Neural cell (in vitro differentiated cells): ENCODE measurements around the gene TCTA. TPM values are rescaled to one million over a fixed set of nuclear protein-coding genes. Genes with fewer than 3 reads are reported as not detected.
A peak's percentile ranks its signal among the peaks of the same experiment; 100 is the strongest.

Source experiments
- H2AFZ ChIP-seq: fragments of 200-600, 300-800 bp; sonication (generic), shearing (Covaris generic); 2 replicates; pipeline ENCODE4 v1.6.0; 2014; ENCODE audit warnings: low read depth, mild to moderate bottlenecking, antibody characterized with exemption, low read length, moderate library complexity
- H3F3A ChIP-seq: fragments of 200-600 bp; shearing (Covaris generic); 2 replicates; pipeline ENCODE4 v1.6.1; 2016; ENCODE audit warnings: mild to moderate bottlenecking, moderate library complexity, mixed read lengths, antibody characterized with exemption, low read length; ENCODE audit not compliant: insufficient read depth, poor library complexity, severe bottlenecking
- H3K27ac ChIP-seq: fragments of 200-600, 300-800 bp; sonication (generic), shearing (Covaris generic); 2 replicates; pipeline ENCODE4 v1.5.1; 2014; ENCODE audit warnings: mild to moderate bottlenecking, low read length, moderate library complexity
- H3K27me3 ChIP-seq: fragments of 300-800, 200-600 bp; sonication (generic), shearing (Covaris generic); 2 replicates; pipeline ENCODE4 v1.6.0; 2014; ENCODE audit warnings: mild to moderate bottlenecking, low read depth, low read length, moderate library complexity; ENCODE audit not compliant: insufficient read depth
- H3K36me3 ChIP-seq: fragments of 300-800, 200-600 bp; sonication (generic), shearing (Covaris generic); 2 replicates; pipeline ENCODE4 v1.5.1; 2014; ENCODE audit warnings: mild to moderate bottlenecking, antibody characterized with exemption, low read length, moderate library complexity; ENCODE audit not compliant: insufficient read depth
- H3K4me2 ChIP-seq: fragments of 300-800, 200-600 bp; sonication (generic), shearing (Covaris generic); 2 replicates; pipeline ENCODE4 v1.6.0; 2014; ENCODE audit warnings: mild to moderate bottlenecking, low read length
- H3K4me3 ChIP-seq: fragments of 300-800, 200-600 bp; sonication (generic), shearing (Covaris generic); 2 replicates; pipeline ENCODE4 v1.5.1; 2014; ENCODE audit warnings: mild to moderate bottlenecking, low read length, moderate library complexity
- H3K79me2 ChIP-seq: fragments of 200-600 bp; shearing (Covaris generic); replicated peaks from 2 replicates; pipeline ENCODE4 v1.6.0; 2014; ENCODE audit warnings: mild to moderate bottlenecking, low read length, moderate library complexity; ENCODE audit not compliant: insufficient read depth
- H3K9ac ChIP-seq: fragments of 300-800, 200-600 bp; sonication (generic), shearing (Covaris generic); 2 replicates; pipeline ENCODE4 v1.6.1; 2016; ENCODE audit warnings: mild to moderate bottlenecking, low read length, mixed read lengths
- H3K9me2 ChIP-seq: fragments of 200-600 bp; shearing (Covaris generic); 2 replicates; pipeline ENCODE4 v1.6.1; 2016; ENCODE audit warnings: mild to moderate bottlenecking, low read length, mixed read lengths; ENCODE audit not compliant: insufficient read depth
- H3K9me3 ChIP-seq: fragments of 200-600, 300-800 bp; sonication (generic), shearing (Covaris generic); 2 replicates; pipeline ENCODE4 v1.6.1; 2016; ENCODE audit warnings: mild to moderate bottlenecking, mixed run types, low read length, moderate library complexity, mixed read lengths
- H4K20me1 ChIP-seq: fragments of 200-600 bp; shearing (Covaris generic); 2 replicates; pipeline ENCODE4 v1.6.1; 2016; ENCODE audit warnings: mild to moderate bottlenecking, mixed run types; ENCODE audit not compliant: insufficient read depth
- EP300 ChIP-seq: fragments of 450-650 bp; conservative IDR thresholded peaks from 2 replicates; pipeline ENCODE4 v1.6.1; 2014; ENCODE audit warnings: antibody characterized with exemption, mild to moderate bottlenecking, moderate library complexity; ENCODE audit not compliant: poor library complexity, severe bottlenecking
- EZH2 ChIP-seq: fragments of 200-600, 300-800 bp; shearing (Covaris generic), sonication (generic); IDR thresholded peaks from 2 replicates; pipeline ENCODE4 v1.6.1; 2014; ENCODE audit warnings: antibody characterized with exemption, low read length, borderline replicate concordance, mild to moderate bottlenecking; ENCODE audit not compliant: insufficient read depth, poor library complexity, severe bottlenecking
- MXI1 ChIP-seq: fragments of 450-650 bp; conservative IDR thresholded peaks from 2 replicates; pipeline ENCODE4 v1.6.1; 2014; ENCODE audit warnings: antibody characterized with exemption, mild to moderate bottlenecking; ENCODE audit not compliant: poor library complexity, severe bottlenecking
- POLR2AphosphoS5 ChIP-seq: IDR thresholded peaks from 2 replicates; pipeline ENCODE4 v1.6.1; 2012
- RAD21 ChIP-seq: fragments of 450-650 bp; conservative IDR thresholded peaks from 2 replicates; pipeline ENCODE4 v1.6.1; 2014; ENCODE audit warnings: antibody characterized with exemption, mild to moderate bottlenecking, moderate library complexity
- SMC3 ChIP-seq: fragments of 450-650 bp; conservative IDR thresholded peaks from 2 replicates; pipeline ENCODE4 v1.6.1; 2014; ENCODE audit warnings: antibody characterized with exemption, mild to moderate bottlenecking, moderate library complexity; ENCODE audit not compliant: poor library complexity
- TAF1 ChIP-seq: IDR thresholded peaks from 2 replicates; pipeline ENCODE4 v1.6.1; 2012; ENCODE audit warnings: low read depth
- polyA plus RNA-seq: library from polyadenylated mRNA; depleted of rRNA; stranded (reverse); fragments of >200 nt; gene quantifications from 2 replicates; pipeline ENCODE4 v1.2.3, GENCODE V29; 2014
- TF ChIP-seq, protein P1 (sequence below): IDR thresholded peaks from 2 replicates; pipeline ENCODE4 v1.6.1; 2012; ENCODE audit warnings: borderline replicate concordance
- TF ChIP-seq, protein P2 (sequence below): fragments of 450-650 bp; IDR thresholded peaks from 2 replicates; pipeline ENCODE4 v1.5.1; 2014; ENCODE audit warnings: antibody characterized with exemption, mild to moderate bottlenecking, moderate library complexity; ENCODE audit not compliant: poor library complexity, severe bottlenecking

The TCTA gene
- polyA plus RNA-seq, 1 donor from 2014 or later = 17.1 TPM

DNA sequence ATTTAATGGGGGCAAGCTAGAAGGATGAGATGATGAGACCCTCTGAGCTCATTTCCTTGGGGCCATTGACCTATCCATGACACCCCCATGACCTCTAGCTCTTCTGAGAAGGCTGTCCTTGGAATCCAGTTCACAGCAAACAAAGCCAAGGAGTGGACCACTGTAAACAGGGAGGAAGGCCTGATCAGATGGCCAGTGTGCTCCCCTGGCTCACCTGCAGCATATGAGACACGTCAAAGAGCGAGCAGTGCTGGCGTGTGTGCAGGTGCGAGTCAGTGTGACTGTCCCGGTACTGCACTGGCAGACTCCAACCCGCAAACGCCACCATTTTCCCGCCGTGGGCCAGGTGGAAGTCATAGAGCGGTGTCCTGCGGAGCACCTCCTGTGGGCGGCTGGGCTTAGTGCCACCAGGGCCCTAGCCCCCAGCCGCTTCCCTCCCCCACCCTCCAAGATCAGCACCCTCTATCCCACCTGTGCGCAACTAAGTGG, 9.7 kb downstream of the TCTA start:
- Histone ChIP-seq H4K20me1 (no peaks in the 10 kb centered on the region), H3K9me3 (no peaks in the 10 kb centered on the region), H3K27me3 (no peaks in the 10 kb centered on the region), H3K79me2 (no peaks in the 10 kb centered on the region), H2AFZ (no peak overlapping the region), H3K9ac (no peak overlapping the region), H3K36me3 (no peaks in the 10 kb centered on the region), H3F3A (no peaks in the 10 kb centered on the region), H3K4me3 (peak overlapping the region; percentile 29), H3K27ac (no peak overlapping the region), H3K4me2 (no peak overlapping the region), H3K9me2 (no peaks in the 10 kb centered on the region)
- TF ChIP-seq TAF1 (no peak), RAD21 (no peak), POLR2AphosphoS5 (no peak), SMC3 (no peak), EP300 (no peak), EZH2 (no peak), MXI1 (no peak)
- TF ChIP-seq, protein P1, sequence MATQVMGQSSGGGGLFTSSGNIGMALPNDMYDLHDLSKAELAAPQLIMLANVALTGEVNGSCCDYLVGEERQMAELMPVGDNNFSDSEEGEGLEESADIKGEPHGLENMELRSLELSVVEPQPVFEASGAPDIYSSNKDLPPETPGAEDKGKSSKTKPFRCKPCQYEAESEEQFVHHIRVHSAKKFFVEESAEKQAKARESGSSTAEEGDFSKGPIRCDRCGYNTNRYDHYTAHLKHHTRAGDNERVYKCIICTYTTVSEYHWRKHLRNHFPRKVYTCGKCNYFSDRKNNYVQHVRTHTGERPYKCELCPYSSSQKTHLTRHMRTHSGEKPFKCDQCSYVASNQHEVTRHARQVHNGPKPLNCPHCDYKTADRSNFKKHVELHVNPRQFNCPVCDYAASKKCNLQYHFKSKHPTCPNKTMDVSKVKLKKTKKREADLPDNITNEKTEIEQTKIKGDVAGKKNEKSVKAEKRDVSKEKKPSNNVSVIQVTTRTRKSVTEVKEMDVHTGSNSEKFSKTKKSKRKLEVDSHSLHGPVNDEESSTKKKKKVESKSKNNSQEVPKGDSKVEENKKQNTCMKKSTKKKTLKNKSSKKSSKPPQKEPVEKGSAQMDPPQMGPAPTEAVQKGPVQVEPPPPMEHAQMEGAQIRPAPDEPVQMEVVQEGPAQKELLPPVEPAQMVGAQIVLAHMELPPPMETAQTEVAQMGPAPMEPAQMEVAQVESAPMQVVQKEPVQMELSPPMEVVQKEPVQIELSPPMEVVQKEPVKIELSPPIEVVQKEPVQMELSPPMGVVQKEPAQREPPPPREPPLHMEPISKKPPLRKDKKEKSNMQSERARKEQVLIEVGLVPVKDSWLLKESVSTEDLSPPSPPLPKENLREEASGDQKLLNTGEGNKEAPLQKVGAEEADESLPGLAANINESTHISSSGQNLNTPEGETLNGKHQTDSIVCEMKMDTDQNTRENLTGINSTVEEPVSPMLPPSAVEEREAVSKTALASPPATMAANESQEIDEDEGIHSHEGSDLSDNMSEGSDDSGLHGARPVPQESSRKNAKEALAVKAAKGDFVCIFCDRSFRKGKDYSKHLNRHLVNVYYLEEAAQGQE = no peak
- TF ChIP-seq, protein P2, sequence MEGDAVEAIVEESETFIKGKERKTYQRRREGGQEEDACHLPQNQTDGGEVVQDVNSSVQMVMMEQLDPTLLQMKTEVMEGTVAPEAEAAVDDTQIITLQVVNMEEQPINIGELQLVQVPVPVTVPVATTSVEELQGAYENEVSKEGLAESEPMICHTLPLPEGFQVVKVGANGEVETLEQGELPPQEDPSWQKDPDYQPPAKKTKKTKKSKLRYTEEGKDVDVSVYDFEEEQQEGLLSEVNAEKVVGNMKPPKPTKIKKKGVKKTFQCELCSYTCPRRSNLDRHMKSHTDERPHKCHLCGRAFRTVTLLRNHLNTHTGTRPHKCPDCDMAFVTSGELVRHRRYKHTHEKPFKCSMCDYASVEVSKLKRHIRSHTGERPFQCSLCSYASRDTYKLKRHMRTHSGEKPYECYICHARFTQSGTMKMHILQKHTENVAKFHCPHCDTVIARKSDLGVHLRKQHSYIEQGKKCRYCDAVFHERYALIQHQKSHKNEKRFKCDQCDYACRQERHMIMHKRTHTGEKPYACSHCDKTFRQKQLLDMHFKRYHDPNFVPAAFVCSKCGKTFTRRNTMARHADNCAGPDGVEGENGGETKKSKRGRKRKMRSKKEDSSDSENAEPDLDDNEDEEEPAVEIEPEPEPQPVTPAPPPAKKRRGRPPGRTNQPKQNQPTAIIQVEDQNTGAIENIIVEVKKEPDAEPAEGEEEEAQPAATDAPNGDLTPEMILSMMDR = no peak

DNA sequence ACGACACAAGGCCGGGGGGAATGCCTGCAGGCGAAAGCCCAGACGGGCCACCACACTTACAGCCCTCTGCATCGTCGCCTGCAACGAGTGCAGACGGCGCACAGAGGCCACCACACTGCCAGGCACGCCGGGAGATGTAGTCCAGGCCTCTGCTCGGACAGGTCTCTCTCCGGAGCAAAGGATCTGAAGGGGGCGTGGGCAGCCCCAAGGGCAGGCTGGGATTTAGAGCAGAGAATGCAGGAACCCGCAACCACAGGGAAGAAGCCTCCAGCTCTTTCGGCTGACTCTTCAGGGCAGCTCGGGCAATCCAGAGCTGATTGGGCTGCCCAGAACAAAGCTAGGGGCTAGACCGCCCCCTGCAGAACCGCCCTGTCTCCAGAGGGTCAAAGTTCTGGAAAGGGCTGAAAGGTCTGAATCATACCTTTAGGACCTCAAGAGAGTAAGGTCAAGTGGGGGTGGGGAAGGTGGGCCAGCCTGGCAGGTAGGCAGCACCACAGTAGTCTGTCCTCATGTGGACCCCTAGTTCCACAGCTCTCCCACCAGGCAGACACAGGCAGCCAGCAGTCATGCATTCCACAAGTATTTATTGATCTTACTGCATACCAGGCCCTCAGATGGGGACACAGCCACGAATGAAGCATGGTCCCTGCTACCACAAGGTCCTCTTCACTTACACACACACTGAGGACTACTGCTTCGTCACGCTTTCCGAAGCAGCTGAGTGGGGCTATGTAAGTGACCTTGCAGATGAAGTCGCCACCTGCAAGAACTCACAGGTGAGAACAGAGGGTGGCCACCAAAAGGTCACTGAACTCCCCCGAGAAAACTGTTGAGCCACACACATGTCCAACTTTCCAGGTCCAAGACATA, 10.4 kb downstream of the TCTA start, which contains the start of gene AMT:
Gene AMT (minus strand): TSS at position 95 of the 870 bp plus-strand sequence. CDS start 23 bp downstream, at position 72.
- TF ChIP-seq RAD21 (no peak), EP300 (no peak), MXI1 (no peak), EZH2 (no peak), POLR2AphosphoS5 (no peak)
- Histone ChIP-seq H3K27ac (no peak within 1 kb of the TSS), H3K9me2 (no peaks in the 10 kb centered on the region), H3K4me2 (no peak within 1 kb of the TSS), H4K20me1 (no peaks in the 10 kb centered on the region), H3K4me3 (peak within 1 kb of the TSS; percentile 29), H3K79me2 (no peaks in the 10 kb centered on the region), H3K36me3 (no peaks in the 10 kb centered on the region), H3K9me3 (no peaks in the 10 kb centered on the region), H2AFZ (no peak within 1 kb of the TSS), H3F3A (no peaks in the 10 kb centered on the region), H3K27me3 (no peaks in the 10 kb centered on the region), H3K9ac (no peak within 1 kb of the TSS)
